Epithelial cell of proximal tubule (primary cell): ENCODE measurements around the gene GPR4. TPM values are rescaled to one million over a fixed set of nuclear protein-coding genes. Genes with fewer than 3 reads are reported as not detected.
"Not testable (repeated sequence)": the region's sequence is repeated elsewhere in the genome, so short reads cannot be mapped to it uniquely, and the experiment has no call there.

Experiments used
- DNase-seq: peaks from one replicate; pipeline ENCODE4 v3.0.0-alpha.2; 2011; ENCODE audit warnings: low read depth
- H3K4me3 ChIP-seq: 2 replicates; pipeline ENCODE4 v1.5.1; 2011; ENCODE audit warnings: low read depth, mild to moderate bottlenecking, low read length
- total RNA-seq: library from RNA; depleted of rRNA; stranded (reverse); fragments of >200 nt; gene quantifications from 2 replicates; pipeline ENCODE4 v1.2.3, GENCODE V29; 2015
- TF ChIP-seq, protein P1 (sequence below): conservative IDR thresholded peaks from 2 replicates; pipeline ENCODE4 v1.5.1; 2012; ENCODE audit warnings: low read depth, mild to moderate bottlenecking, low read length

The GPR4 gene
- total RNA-seq, 1 donor from 2014 or later, result not detected

GRCh38 chr19:45636275-45636674 is 34.3 kb upstream of the GPR4 start:
- no peak for DNase-seq
- H3K4me3 ChIP-seq, result no peak overlapping the region
- TF ChIP-seq, protein P1, sequence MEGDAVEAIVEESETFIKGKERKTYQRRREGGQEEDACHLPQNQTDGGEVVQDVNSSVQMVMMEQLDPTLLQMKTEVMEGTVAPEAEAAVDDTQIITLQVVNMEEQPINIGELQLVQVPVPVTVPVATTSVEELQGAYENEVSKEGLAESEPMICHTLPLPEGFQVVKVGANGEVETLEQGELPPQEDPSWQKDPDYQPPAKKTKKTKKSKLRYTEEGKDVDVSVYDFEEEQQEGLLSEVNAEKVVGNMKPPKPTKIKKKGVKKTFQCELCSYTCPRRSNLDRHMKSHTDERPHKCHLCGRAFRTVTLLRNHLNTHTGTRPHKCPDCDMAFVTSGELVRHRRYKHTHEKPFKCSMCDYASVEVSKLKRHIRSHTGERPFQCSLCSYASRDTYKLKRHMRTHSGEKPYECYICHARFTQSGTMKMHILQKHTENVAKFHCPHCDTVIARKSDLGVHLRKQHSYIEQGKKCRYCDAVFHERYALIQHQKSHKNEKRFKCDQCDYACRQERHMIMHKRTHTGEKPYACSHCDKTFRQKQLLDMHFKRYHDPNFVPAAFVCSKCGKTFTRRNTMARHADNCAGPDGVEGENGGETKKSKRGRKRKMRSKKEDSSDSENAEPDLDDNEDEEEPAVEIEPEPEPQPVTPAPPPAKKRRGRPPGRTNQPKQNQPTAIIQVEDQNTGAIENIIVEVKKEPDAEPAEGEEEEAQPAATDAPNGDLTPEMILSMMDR, result no peak

GRCh38 chr19:45632468-45633196 is 30.6 kb upstream of the GPR4 start:
- TF ChIP-seq, protein P1, result no peak
- DNase-seq, result no peak

DNA sequence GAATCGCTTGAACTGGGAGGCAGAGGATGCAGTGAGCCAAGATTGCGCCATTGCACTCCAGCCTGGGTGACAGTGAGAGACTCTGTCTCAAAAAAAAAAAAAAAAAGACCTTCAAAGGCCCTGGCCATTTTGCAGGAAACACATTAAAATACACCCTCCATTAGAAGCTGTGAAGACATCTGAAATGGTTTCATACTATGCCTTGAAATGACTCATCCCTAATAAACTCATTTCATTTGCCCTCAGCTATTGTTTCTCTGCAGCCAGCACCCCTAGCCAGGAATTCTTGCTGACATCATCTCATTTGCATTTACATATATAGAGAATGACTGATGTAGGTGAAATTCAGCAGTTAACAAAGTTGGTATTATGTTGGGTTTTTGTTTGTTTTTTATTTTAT is 28.5 kb upstream of the GPR4 start:
- H3K4me3 ChIP-seq, result no peak overlapping the region
- TF ChIP-seq, protein P1, result no peak
- peak; percentile 61 for DNase-seq

More at GRCh38 chr19:45632468-45633196, 30.6 kb upstream of the GPR4 start:
- H3K4me3 ChIP-seq, result no peak overlapping the region

- TF ChIP-seq, protein P1, result no peak
- DNase-seq, result no peak
- H3K4me3 ChIP-seq, result no peak overlapping the region
Measured at GRCh38 chr19:45629704-45630103, 27.7 kb upstream of the GPR4 start.

GRCh38 chr19:45628219-45628618 is 26.2 kb upstream of the GPR4 start:
- H3K4me3 ChIP-seq, DNase-seq: not testable (repeated sequence)

DNA sequence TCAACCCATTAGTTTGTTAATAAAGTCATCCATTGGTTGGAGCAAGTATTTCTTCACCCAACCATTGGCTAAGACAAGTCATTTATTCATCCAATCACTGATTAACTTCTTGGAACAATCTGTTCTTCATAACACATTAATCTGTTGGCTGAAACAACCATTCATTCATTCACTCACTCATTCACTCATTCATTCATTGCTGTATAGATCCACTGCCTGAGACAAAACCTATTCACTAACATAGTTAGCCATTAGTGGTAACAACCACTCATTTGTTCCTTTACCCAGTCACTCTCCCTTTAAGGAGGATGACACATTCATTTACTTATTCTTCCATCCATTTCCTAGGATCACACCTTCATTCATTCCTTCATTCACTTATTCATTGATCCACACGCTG is 22.0 kb upstream of the GPR4 start:
- TF ChIP-seq, protein P1, result no peak
- H3K4me3 ChIP-seq, result no peak overlapping the region
- DNase-seq, result no peak

GRCh38 chr19:45621976-45622503 is 20.0 kb upstream of the GPR4 start:
- TF ChIP-seq, protein P1, result no peak
- H3K4me3 ChIP-seq, result no peak overlapping the region
- DNase-seq, result no peak
